PC-3 (cell line): ENCODE data around the gene NTNG1. TPM values are rescaled to one million over a fixed set of nuclear protein-coding genes. Genes with fewer than 3 reads are reported as not detected.

Experiments used
- ATAC-seq: fragments of 200-7000 bp; cut with Tn5 transposase; 2 replicates; pipeline ENCODE4 v1.9.1; 2020; ENCODE audit warnings: mild to moderate bottlenecking, moderate library complexity
- BruUV-seq: library from RNA; stranded (reverse); fragments of 400-500 nt; replicated peaks from 2 replicates; lab custom pipeline; 2021; lab: Mats Ljungman, UMichigan
- CTCF ChIA-PET: fragments of 300-600 bp; sonication (Branson Sonifier 250); formaldehyde crosslinking; loops from one replicate; lab custom pipeline; 2022; ENCODE audit warnings: antibody characterized with exemption; lab: Charles Lee
- POLR2A ChIA-PET: fragments of 300-600 bp; sonication (Branson Sonifier 250); formaldehyde crosslinking; loops from one replicate; lab custom pipeline; 2022; ENCODE audit warnings: antibody characterized with exemption; ENCODE audit not compliant: unreplicated experiment; lab: Charles Lee
- DNase-seq: peaks from one replicate; pipeline ENCODE4 v3.0.0-alpha.2; 2015
- H2AFZ ChIP-seq: fragments of 300-600 bp; sonication (generic); 2 replicates; pipeline ENCODE4 v1.6.0; 2016; ENCODE audit warnings: antibody characterized with exemption, low read length
- H3F3A ChIP-seq: fragments of 300-600 bp; sonication (generic); one replicate; pipeline ENCODE4 v1.6.0; 2017; ENCODE audit warnings: antibody characterized with exemption, low read length, control low read depth, mild to moderate bottlenecking; ENCODE audit not compliant: unreplicated experiment
- H3K27ac ChIP-seq: fragments of 300-600 bp; sonication (generic); 2 replicates; pipeline ENCODE4 v1.5.1; 2016; ENCODE audit warnings: mild to moderate bottlenecking, low read length
- H3K27me3 ChIP-seq: fragments of 300-600 bp; sonication (generic); 2 replicates; pipeline ENCODE4 v1.6.1; 2016; ENCODE audit warnings: low read length, mixed read lengths
- H3K36me3 ChIP-seq: fragments of 300-600 bp; sonication (generic); 2 replicates; pipeline ENCODE4 v1.6.1; 2016; ENCODE audit warnings: low read depth, mixed run types, low read length, mixed read lengths
- H3K4me1 ChIP-seq: fragments of 300-600 bp; sonication (generic); 2 replicates; pipeline ENCODE4 v1.5.1; 2016; ENCODE audit warnings: low read length; ENCODE audit not compliant: insufficient read depth
- H3K4me2 ChIP-seq: fragments of 300-600 bp; sonication (generic); 2 replicates; pipeline ENCODE4 v1.6.0; 2016; ENCODE audit warnings: low read length
- H3K4me3 ChIP-seq: fragments of 300-600 bp; sonication (generic); 2 replicates; pipeline ENCODE4 v1.5.1; 2016; ENCODE audit warnings: mild to moderate bottlenecking, low read length, mixed read lengths
- H3K79me2 ChIP-seq: fragments of 300-600 bp; sonication (generic); 2 replicates; pipeline ENCODE4 v1.6.1; 2017; ENCODE audit warnings: low read length, mixed read lengths
- H3K9ac ChIP-seq: fragments of 300-600 bp; sonication (generic); 2 replicates; pipeline ENCODE4 v1.6.0; 2016; ENCODE audit warnings: mild to moderate bottlenecking, low read length
- H3K9me2 ChIP-seq: fragments of 300-600 bp; sonication (generic); replicated peaks from 2 replicates; pipeline ENCODE4 v1.6.1; 2016; ENCODE audit warnings: mixed run types, low read length, mixed read lengths
- H3K9me3 ChIP-seq: fragments of 300-600 bp; sonication (generic); 2 replicates; pipeline ENCODE4 v1.6.1; 2016; ENCODE audit warnings: low read length, mixed read lengths
- H4K20me1 ChIP-seq: fragments of 300-600 bp; sonication (generic); 2 replicates; pipeline ENCODE4 v1.6.1; 2016; ENCODE audit warnings: low read length, mixed read lengths
- EZH2 ChIP-seq: fragments of 300-600 bp; sonication (generic); IDR thresholded peaks from one replicate; pipeline ENCODE4 v1.6.1; 2017; ENCODE audit warnings: antibody characterized with exemption, mild to moderate bottlenecking, low read length; ENCODE audit not compliant: unreplicated experiment
- EZH2phosphoT487 ChIP-seq: fragments of 300-600 bp; sonication (generic); IDR thresholded peaks from 2 replicates; pipeline ENCODE4 v1.6.1; 2018; ENCODE audit warnings: mild to moderate bottlenecking, antibody characterized with exemption, low read length, borderline replicate concordance
- intact Hi-C: fragments of 100-400 bp; cut with micrococcal nuclease; formaldehyde crosslinking; loops from 2 replicates; pipeline ENCODE4 v1.9.0; 2023
- total RNA-seq: library from RNA; depleted of rRNA; stranded (reverse); fragments of >200 nt; gene quantifications from 2 replicates; pipeline ENCODE4 v1.2.3, GENCODE V29; 2014
- TF ChIP-seq, protein P1 (sequence below): fragments of 300-600 bp; sonication (generic); conservative IDR thresholded peaks from 2 replicates; pipeline ENCODE4 v1.5.1; 2017; ENCODE audit warnings: antibody characterized with exemption, low read depth, mild to moderate bottlenecking, low read length

The NTNG1 gene
- total RNA-seq, 1 experiment from 2014 or later: 6.7 TPM

DNA sequence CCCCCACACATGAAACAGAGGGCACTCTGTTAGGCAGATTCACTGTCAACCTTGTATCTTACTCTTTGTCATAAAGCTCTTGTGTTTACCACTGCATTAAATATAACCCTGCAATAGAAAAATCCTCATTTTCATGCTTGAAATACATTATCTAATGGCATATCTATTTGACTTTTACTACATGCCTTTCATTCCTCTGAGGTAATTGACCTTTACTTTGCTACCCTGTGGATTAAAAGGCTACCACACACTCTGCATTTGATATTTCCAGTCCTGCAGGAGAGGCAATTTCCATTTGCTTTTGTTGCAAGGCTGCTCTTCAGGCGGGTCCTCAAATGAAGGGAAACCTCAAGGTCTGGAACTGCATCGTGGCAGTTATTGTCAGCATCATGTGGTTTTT lies 238.0 kb downstream of the NTNG1 start:
- H3K79me2 ChIP-seq: no peaks in the 10 kb centered on the region
- no peak overlapping the region for H3K4me2 ChIP-seq
- H3F3A ChIP-seq: no peaks in the 10 kb centered on the region
- no peaks in the 10 kb centered on the region for H3K9me2 ChIP-seq
- H3K4me3 ChIP-seq: no peak overlapping the region
- no peak overlapping the region for H2AFZ ChIP-seq
- H3K36me3 ChIP-seq: no peaks in the 10 kb centered on the region
- POLR2A ChIA-PET: no interaction called here
- H3K9ac ChIP-seq: no peak overlapping the region
- H4K20me1 ChIP-seq: no peaks in the 10 kb centered on the region
- no peaks in the 10 kb centered on the region for H3K27me3 ChIP-seq
- H3K27ac ChIP-seq: no peak overlapping the region
- no peaks in the 10 kb centered on the region for H3K4me1 ChIP-seq
- TF ChIP-seq EZH2phosphoT487 (no peak), EZH2 (no peak)
- TF ChIP-seq, protein P1, sequence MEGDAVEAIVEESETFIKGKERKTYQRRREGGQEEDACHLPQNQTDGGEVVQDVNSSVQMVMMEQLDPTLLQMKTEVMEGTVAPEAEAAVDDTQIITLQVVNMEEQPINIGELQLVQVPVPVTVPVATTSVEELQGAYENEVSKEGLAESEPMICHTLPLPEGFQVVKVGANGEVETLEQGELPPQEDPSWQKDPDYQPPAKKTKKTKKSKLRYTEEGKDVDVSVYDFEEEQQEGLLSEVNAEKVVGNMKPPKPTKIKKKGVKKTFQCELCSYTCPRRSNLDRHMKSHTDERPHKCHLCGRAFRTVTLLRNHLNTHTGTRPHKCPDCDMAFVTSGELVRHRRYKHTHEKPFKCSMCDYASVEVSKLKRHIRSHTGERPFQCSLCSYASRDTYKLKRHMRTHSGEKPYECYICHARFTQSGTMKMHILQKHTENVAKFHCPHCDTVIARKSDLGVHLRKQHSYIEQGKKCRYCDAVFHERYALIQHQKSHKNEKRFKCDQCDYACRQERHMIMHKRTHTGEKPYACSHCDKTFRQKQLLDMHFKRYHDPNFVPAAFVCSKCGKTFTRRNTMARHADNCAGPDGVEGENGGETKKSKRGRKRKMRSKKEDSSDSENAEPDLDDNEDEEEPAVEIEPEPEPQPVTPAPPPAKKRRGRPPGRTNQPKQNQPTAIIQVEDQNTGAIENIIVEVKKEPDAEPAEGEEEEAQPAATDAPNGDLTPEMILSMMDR: no peak
- no TSS peak for BruUV-seq
- DNase-seq (no peak), ATAC-seq (no peak)
- CTCF ChIA-PET: no interaction called here
- H3K9me3 ChIP-seq: no peaks in the 10 kb centered on the region
- intact Hi-C loops: no loop called here

DNA sequence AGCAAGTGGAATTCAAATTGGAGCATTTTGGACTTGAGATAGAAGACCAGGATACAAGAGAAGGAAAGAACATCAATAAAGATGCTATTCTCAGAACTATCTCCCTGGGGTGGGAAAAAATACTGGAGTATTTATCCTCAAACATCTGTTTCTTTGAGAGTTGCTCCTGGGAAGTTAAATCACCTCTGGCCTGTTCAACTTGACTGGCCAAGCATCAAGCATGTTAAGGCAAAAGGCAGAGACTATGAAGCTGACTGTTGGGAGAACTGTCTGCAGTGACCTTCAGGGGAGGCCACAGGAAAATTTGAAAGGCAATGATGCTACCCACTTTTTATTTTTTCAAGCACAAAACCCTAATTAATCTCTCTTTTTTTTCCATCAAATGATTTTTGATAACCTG lies 239.0 kb downstream of the NTNG1 start:
- H3K27me3 ChIP-seq: no peaks in the 10 kb centered on the region
- no peaks in the 10 kb centered on the region for H3K4me1 ChIP-seq
- no peak overlapping the region for H3K4me2 ChIP-seq
- H4K20me1 ChIP-seq: no peaks in the 10 kb centered on the region
- no peak overlapping the region for H3K9ac ChIP-seq
- no peaks in the 10 kb centered on the region for H3F3A ChIP-seq
- H2AFZ ChIP-seq: no peak overlapping the region
- no peaks in the 10 kb centered on the region for H3K79me2 ChIP-seq
- no peak overlapping the region for H3K27ac ChIP-seq
- ATAC-seq (no peak), DNase-seq (no peak)
- TF ChIP-seq EZH2phosphoT487 (no peak), EZH2 (no peak)
- TF ChIP-seq, protein P1: no peak
- H3K9me3 ChIP-seq: no peaks in the 10 kb centered on the region
- ChIA-PET POLR2A (no interaction called here), CTCF (no interaction called here)
- intact Hi-C loops: no loop called here
- H3K36me3 ChIP-seq: no peaks in the 10 kb centered on the region
- BruUV-seq: no TSS peak
- H3K9me2 ChIP-seq: no peaks in the 10 kb centered on the region
- no peak overlapping the region for H3K4me3 ChIP-seq

DNA sequence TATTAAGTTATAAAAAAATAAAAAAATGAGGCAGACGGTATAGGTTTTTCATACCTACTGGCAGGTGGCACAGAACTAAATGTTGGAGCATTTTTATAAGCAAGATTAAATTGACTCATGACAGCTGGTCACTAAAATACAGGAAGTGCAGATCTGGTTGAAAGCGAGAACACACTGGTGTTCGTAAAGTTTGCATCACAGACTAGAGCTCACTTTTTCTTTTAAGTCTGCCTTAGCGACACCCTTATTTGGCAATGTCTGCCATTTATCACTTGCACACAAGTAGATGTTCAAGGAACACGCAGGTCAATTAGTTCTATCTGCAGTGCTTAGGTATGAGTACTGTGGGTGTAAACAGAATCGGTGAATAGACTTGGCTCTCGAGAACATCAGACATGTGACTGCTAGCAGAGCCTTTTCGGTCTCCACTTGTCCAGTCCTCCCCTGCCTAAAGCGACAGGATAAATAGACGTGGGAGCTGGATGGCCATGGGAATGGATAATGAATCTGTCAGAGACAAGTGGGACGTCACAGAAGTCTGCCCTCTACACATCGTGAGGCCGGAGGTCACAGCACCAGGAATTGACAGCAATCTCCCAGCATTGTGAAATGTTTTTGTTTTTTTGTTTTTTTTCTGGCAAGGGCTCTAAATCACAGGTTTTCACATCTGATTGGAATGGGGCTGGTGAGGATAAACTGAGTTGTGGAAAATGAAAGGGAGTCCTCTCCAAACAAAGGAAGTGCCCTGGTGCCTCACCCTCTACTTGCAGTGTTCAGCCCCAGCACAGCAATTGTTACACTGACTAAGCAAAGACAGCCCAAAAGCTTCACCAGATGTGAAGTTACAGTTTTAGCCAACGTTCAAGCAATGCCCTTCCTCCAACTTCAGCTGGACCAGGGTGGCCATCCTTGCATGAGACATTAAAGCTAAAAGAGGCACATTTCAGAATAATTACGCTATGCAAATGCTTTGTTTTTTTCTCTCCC lies 248.9 kb downstream of the NTNG1 start:
- CTCF ChIA-PET: no interaction called here
- no peaks in the 10 kb centered on the region for H3K9me2 ChIP-seq
- ATAC-seq: no peak
- no peak for DNase-seq
- H3K9me3 ChIP-seq: no peaks in the 10 kb centered on the region
- no peaks in the 10 kb centered on the region for H4K20me1 ChIP-seq
- no peak overlapping the region for H3K4me3 ChIP-seq
- intact Hi-C loops: no loop called here
- no peak overlapping the region for H2AFZ ChIP-seq
- no peak overlapping the region for H3K27ac ChIP-seq
- no peak overlapping the region for H3K4me2 ChIP-seq
- no peaks in the 10 kb centered on the region for H3F3A ChIP-seq
- no peaks in the 10 kb centered on the region for H3K27me3 ChIP-seq
- no TSS peak for BruUV-seq
- no peaks in the 10 kb centered on the region for H3K4me1 ChIP-seq
- no peaks in the 10 kb centered on the region for H3K79me2 ChIP-seq
- H3K36me3 ChIP-seq: no peaks in the 10 kb centered on the region
- TF ChIP-seq EZH2phosphoT487: no peak
- TF ChIP-seq EZH2: no peak
- TF ChIP-seq, protein P1: no peak
- no peak overlapping the region for H3K9ac ChIP-seq
- POLR2A ChIA-PET: no interaction called here
